Spleen (tissue), 11 donors: ENCODE results near the gene MRPL17. TPM values are rescaled to one million over a fixed set of nuclear protein-coding genes. Genes with fewer than 3 reads are reported as not detected.

Source experiments
- DNase-seq: peaks from one replicate; pipeline ENCODE4 v3.0.0-alpha.2; 2020
- H3K27ac ChIP-seq, 8 donors: fragments of 200-600 bp; sonication (generic) in 7 of 8; 1 replicate in 4 of 8; 2 replicates in 4 of 8; pipeline versions ENCODE4 v1.5.0 to v1.8.0; 2016 to 2021; ENCODE audit warnings: inconsistent platforms in 4 of 8, mild to moderate bottlenecking in 4 of 8, moderate library complexity in 1 of 8
- H3K27me3 ChIP-seq, 7 donors: fragments of 200-600 bp; sonication (generic) in 6 of 7; replicated peaks in 1 of 7; 1 replicate in 4 of 7; 2 replicates in 3 of 7; pipeline versions ENCODE4 v1.5.0 to v1.8.0; 2016 to 2021; ENCODE audit warnings: inconsistent platforms in 3 of 7, mild to moderate bottlenecking in 1 of 7
- H3K36me3 ChIP-seq, 6 donors: fragments of 200-600 bp; sonication (generic) in 5 of 6; 1 replicate in 4 of 6; 2 replicates in 2 of 6; pipeline versions ENCODE4 v1.5.0 to v1.8.0; 2016 to 2021; ENCODE audit warnings: inconsistent platforms in 2 of 6
- H3K4me1 ChIP-seq, 6 donors: fragments of 200-600 bp; sonication (generic) in 5 of 6; 1 replicate in 3 of 6; 2 replicates in 3 of 6; pipeline versions ENCODE4 v1.5.0 to v1.8.0; 2016 to 2021; ENCODE audit warnings: inconsistent platforms in 3 of 6
- H3K4me3 ChIP-seq, 8 donors: fragments of 200-600 bp; sonication (generic) in 7 of 8; 1 replicate in 4 of 8; 2 replicates in 4 of 8; pipeline versions ENCODE4 v1.5.0 to v1.8.0; 2016 to 2021; ENCODE audit warnings: inconsistent platforms in 4 of 8, mild to moderate bottlenecking in 4 of 8, moderate library complexity in 2 of 8
- H3K9me3 ChIP-seq, 8 donors: fragments of 200-600 bp; sonication (generic) in 7 of 8; 1 replicate in 4 of 8; 2 replicates in 4 of 8; pipeline versions ENCODE4 v1.5.0 to v1.8.0; 2016 to 2021; ENCODE audit warnings: inconsistent platforms in 4 of 8
- CTCF ChIP-seq, 11 experiments: fragments of 200-600 bp in 7 of 11; fragments of 450-650 bp in 4 of 11; sonication (generic) in 4 of 11; IDR thresholded peaks in 8 of 11; conservative IDR thresholded peaks in 3 of 11; 1 replicate in 7 of 11; 2 replicates in 4 of 11; pipeline versions ENCODE4 v1.4.0 to v1.8.0; 2016 to 2021; ENCODE audit warnings: antibody characterized with exemption in 11 of 11, inconsistent platforms in 4 of 11, mild to moderate bottlenecking in 1 of 11
- POLR2A ChIP-seq, 3 donors: fragments of 450-650 bp; IDR thresholded peaks; one replicate each; pipeline ENCODE4 v1.5.1; 2017; ENCODE audit warnings: antibody characterized with exemption in 3 of 3, mild to moderate bottlenecking in 1 of 3
- POLR2AphosphoS5 ChIP-seq, 3 donors: sonication (generic); formaldehyde crosslinking; IDR thresholded peaks; one replicate each; pipeline ENCODE4 v1.5.1; 2017; ENCODE audit warnings: antibody characterized with exemption in 3 of 3
- WGBS, 5 donors: extraction: QIAGEN DNeasy Blood & Tissue Kit in 3 of 5; methylation state at CpG; one replicate each; pipeline versions ENCODE4 v1.1.5 to v1.1.7; 2013 to 2018; 5-methylcytosine and 5-hydroxymethylcytosine counted together
- intact Hi-C: fragments of 100-400 bp; cut with DNase I; formaldehyde crosslinking; loops from one replicate; pipeline ENCODE4 v1.15.0; 2023; ENCODE audit warnings: low total_unique reads
- polyA plus RNA-seq, 3 donors: library from polyadenylated mRNA; stranded (reverse); fragments of 200-250 nt; gene quantifications; one replicate each; pipeline ENCODE4 v1.2.1, GENCODE V29; 2013
- total RNA-seq, 7 donors: library from RNA; depleted of rRNA in 3 of 7; stranded (reverse); fragments of >200 nt in 3 of 7; fragmentation: NEBNext Ultra II Directional in 4 of 7; extraction: Animal tissue kit (Norgen Biotek cat#: 25700) in 4 of 7; gene quantifications; one replicate each; pipeline versions ENCODE4 v1.1.0 to v1.2.1, GENCODE V29; 2016 to 2021
- donor health status: healthy with polysubstance abuse.
- donor health status: DM: no; HTN: no; CAD: no; lungs with moderate emphysema.
- donor health status: DM: no; HTN: no; CAD: no.
- donor health status: Bipolar disorder and iron deficiency.
- donor health status: healthy.
- donor health status: DM: no; HTN: no; CAD: no.
- donor health status: DM: yes; HTN: yes; CAD: no.

The MRPL17 gene
- total and polyA plus RNA-seq, 10 donors, result 31.1 to 74.7 (median 42.0) TPM

DNA sequence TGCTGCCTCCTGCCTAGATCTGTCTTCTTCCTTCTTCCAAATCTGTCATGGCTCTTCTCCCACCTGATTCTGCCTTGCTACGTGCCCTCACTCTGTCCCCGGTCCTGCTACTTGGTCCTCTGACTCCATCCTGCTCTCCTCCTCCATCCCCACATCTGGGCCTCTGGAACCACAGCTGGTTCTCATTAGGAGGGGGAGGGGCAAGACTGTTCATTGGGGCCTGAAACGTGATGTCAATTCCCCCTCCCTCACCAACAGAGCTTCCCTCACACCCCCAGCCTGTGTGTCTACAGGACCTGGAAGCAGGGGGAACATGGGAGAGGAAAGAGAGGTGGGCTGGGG, 36.6 kb downstream of the MRPL17 start:
- no peaks in the 10 kb centered on the region for H3K9me3 ChIP-seq
- intact Hi-C loops, result no loop called here
- peak overlapping the region; percentile 59 to 89 (median 76) for H3K27ac ChIP-seq
- peaks cover 40 to 78% (median 49%) of the 10 kb centered on the region in 6 donors for H3K4me1 ChIP-seq
- peak overlapping the region in 1 of 8 donors; percentile 24 for H3K4me3 ChIP-seq
- no peak for DNase-seq
- H3K36me3 ChIP-seq, result no peaks in the 10 kb centered on the region
- no peaks in the 10 kb centered on the region for H3K27me3 ChIP-seq
- 24 to 36% (median 35%) methylated on average over 3 of the region's 3 CpGs for WGBS, 5 donors
- TF ChIP-seq POLR2AphosphoS5 (IDR thresholded peaks at IDR 0.05) (no peak), CTCF (IDR thresholded peaks at IDR 0.05 in 8 of 11, conservative IDR thresholded peaks at IDR 0.05 in 3 of 11) (no peak), POLR2A (IDR thresholded peaks at IDR 0.05) (no peak)

DNA sequence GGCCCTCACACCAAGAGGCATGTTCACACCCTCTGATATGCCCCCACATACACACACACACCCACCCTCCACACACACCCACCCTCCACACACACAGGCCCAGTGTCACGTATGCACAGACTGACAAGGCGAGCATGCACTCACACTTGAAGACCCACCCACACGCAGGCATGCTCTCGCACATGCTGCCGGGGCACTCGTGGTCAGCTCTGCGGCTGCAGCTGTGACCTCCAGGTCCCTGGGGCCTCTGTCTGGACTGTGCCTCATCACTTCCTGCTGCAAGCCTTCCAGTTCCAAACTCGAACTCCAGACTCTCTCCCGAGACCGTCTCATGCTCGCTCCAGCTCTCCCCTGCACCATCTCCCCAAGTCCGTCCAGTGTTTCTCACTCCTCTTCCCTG, 37.1 kb downstream of the MRPL17 start:
- intact Hi-C loops, result no loop called here
- Histone ChIP-seq H3K27me3 (no peaks in the 10 kb centered on the region), H3K27ac (peak overlapping the region in 7 of 8 donors; percentile 59 to 89 (median 79)), H3K9me3 (no peaks in the 10 kb centered on the region), H3K4me3 (peak overlapping the region in 1 of 8 donors; percentile 24), H3K36me3 (peaks cover 0 to 4% (median 1%) of the 10 kb centered on the region in 6 donors), H3K4me1 (peaks cover 40 to 75% (median 49%) of the 10 kb centered on the region in 6 donors)
- TF ChIP-seq POLR2AphosphoS5 (IDR thresholded peaks at IDR 0.05) (peak; percentile 5 to 66 (median 37)), POLR2A (IDR thresholded peaks at IDR 0.05) (no peak)
- peak; percentile 85 for DNase-seq
- 36 to 52% (median 41%) methylated on average over 12 of the region's 12 CpGs for WGBS, 5 donors

DNA sequence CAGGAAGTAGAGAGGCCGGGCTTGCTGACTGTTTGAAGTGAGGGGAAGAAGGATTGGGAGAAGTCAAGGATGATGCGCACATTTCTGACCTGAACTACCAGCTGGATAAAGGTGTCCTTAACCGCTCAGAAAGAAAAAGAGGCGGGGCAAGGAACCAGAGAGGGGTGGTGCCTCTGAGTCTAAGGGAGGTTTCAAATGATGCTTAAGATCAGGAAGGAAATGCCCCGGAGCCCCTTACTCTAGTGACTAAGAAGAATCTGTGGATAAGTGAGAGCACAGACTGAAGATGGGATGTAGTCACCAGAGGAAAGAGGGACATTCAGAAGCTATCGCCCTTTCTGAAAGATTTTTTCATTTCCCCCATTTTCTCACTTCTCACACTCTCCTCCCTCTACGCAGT, 40.2 kb downstream of the MRPL17 start:
- WGBS, 5 donors, result 70 to 80% (median 76%) methylated on average over 7 of the region's 7 CpGs

GRCh38 chr11:6640985-6641701, 42.0 kb downstream of the MRPL17 start:
- Histone ChIP-seq H3K27ac (no peak overlapping the region), H3K36me3 (peaks cover 0 to 19% (median 9%) of the 10 kb centered on the region in 6 donors), H3K4me1 (peaks cover 26 to 63% (median 45%) of the 10 kb centered on the region in 6 donors), H3K27me3 (no peaks in the 10 kb centered on the region), H3K4me3 (no peak overlapping the region), H3K9me3 (no peaks in the 10 kb centered on the region)
- TF ChIP-seq CTCF (IDR thresholded peaks at IDR 0.05 in 8 of 11, conservative IDR thresholded peaks at IDR 0.05 in 3 of 11) (no peak), POLR2AphosphoS5 (IDR thresholded peaks at IDR 0.05) (no peak), POLR2A (IDR thresholded peaks at IDR 0.05) (no peak)
- intact Hi-C loops, result no loop called here
- no peak for DNase-seq
- WGBS, 5 donors, result 93 to 97% (median 95%) methylated on average over 6 to 26 of the region's 26 CpGs

More for the DNA sequence above, 40.2 kb downstream of the MRPL17 start:
- no peak for TF ChIP-seq POLR2A (IDR thresholded peaks at IDR 0.05)
- no peak for TF ChIP-seq POLR2AphosphoS5 (IDR thresholded peaks at IDR 0.05)
- H3K9me3 ChIP-seq, result no peaks in the 10 kb centered on the region
- no peaks in the 10 kb centered on the region for H3K27me3 ChIP-seq
- no peak for DNase-seq
- H3K4me1 ChIP-seq, result peaks cover 28 to 64% (median 49%) of the 10 kb centered on the region in 6 donors
- H3K27ac ChIP-seq, result no peak overlapping the region
- H3K36me3 ChIP-seq, result peaks cover 0 to 19% (median 9%) of the 10 kb centered on the region in 6 donors
- intact Hi-C loops, result no loop called here
- H3K4me3 ChIP-seq, result no peak overlapping the region
